Heart left ventricle (tissue), 13 donors: Measurements from ENCODE around the gene DNAI1.

ENCODE experiments used
- POLR2A ChIP-seq, 2 donors: fragments of 450-650 bp; IDR thresholded peaks; one replicate each; pipeline ENCODE4 v1.6.1; 2017; ENCODE audit warnings: antibody characterized with exemption in 2 of 2, mild to moderate bottlenecking in 2 of 2, moderate library complexity in 2 of 2
- TF ChIP-seq, protein P1 (sequence below), 12 donors: fragments of 200-600 bp; sonication (generic) in 4 of 12; IDR thresholded peaks; one replicate each; pipeline versions ENCODE4 v1.5.0 to v1.8.0; 2018 to 2022; ENCODE audit warnings: antibody characterized with exemption in 12 of 12, mild to moderate bottlenecking in 5 of 12
- donor health status: ischemic (EF 13 %, LVEDD 7.1; RV severe dilation, severe dysfunction).
- donor health status: DM: no; HTN: yes; CAD: no.
- donor health status: DM: no; HTN: no; CAD: no.
- donor health status: ischemic (EF 25% LVEDD 6.9; RV normal size, moderate dysfunction).
- donor health status: ischemic (EF 25% LVEDD 5.7; RV mildly dilated, moderate dysfunction).
- donor health status: ischemic (EF 35%, LVEDD 5.7; RV mildly dilated, moderate dysfunction).
- donor health status: nonischemic (EF 11% LVEDD 7.7; RV severe dilation, severe dysfunction).
- donor health status: DM: yes; HTN: yes; CAD: no.
- donor health status: PGD.
- donor health status: ischemic (EF 29% LVEDD 5.4; RV normal size, mild dysfunction).
- donor health status: nonischemic (EF 23%, LVEDD 6.1; RV moderate dilation, normal function).

GRCh38 chr9:34547960-34548611, 89.5 kb downstream of the DNAI1 start:
- TF ChIP-seq, protein P1, sequence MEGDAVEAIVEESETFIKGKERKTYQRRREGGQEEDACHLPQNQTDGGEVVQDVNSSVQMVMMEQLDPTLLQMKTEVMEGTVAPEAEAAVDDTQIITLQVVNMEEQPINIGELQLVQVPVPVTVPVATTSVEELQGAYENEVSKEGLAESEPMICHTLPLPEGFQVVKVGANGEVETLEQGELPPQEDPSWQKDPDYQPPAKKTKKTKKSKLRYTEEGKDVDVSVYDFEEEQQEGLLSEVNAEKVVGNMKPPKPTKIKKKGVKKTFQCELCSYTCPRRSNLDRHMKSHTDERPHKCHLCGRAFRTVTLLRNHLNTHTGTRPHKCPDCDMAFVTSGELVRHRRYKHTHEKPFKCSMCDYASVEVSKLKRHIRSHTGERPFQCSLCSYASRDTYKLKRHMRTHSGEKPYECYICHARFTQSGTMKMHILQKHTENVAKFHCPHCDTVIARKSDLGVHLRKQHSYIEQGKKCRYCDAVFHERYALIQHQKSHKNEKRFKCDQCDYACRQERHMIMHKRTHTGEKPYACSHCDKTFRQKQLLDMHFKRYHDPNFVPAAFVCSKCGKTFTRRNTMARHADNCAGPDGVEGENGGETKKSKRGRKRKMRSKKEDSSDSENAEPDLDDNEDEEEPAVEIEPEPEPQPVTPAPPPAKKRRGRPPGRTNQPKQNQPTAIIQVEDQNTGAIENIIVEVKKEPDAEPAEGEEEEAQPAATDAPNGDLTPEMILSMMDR (IDR thresholded peaks at IDR 0.05) = peak; percentile 75 to 91 (median 82)
- TF ChIP-seq POLR2A (IDR thresholded peaks at IDR 0.05) = no peak
